Measurements from ENCODE around the gene PLD6.

GRCh38 chr17:17228521-17229279 is 22.6 kb upstream of the PLD6 start:
- no peak for TF ChIP-seq EZH2 (IDR thresholded peaks at IDR 0.05; ENCODE audit: insufficient read depth, poor library complexity, severe bottlenecking)
- TF ChIP-seq EZH2phosphoT487 (IDR thresholded peaks at IDR 0.05; ENCODE audit: insufficient read depth, low read depth) = no peak
